ENCODE measurements around the gene A2ML1.

The A2ML1 gene

DNA sequence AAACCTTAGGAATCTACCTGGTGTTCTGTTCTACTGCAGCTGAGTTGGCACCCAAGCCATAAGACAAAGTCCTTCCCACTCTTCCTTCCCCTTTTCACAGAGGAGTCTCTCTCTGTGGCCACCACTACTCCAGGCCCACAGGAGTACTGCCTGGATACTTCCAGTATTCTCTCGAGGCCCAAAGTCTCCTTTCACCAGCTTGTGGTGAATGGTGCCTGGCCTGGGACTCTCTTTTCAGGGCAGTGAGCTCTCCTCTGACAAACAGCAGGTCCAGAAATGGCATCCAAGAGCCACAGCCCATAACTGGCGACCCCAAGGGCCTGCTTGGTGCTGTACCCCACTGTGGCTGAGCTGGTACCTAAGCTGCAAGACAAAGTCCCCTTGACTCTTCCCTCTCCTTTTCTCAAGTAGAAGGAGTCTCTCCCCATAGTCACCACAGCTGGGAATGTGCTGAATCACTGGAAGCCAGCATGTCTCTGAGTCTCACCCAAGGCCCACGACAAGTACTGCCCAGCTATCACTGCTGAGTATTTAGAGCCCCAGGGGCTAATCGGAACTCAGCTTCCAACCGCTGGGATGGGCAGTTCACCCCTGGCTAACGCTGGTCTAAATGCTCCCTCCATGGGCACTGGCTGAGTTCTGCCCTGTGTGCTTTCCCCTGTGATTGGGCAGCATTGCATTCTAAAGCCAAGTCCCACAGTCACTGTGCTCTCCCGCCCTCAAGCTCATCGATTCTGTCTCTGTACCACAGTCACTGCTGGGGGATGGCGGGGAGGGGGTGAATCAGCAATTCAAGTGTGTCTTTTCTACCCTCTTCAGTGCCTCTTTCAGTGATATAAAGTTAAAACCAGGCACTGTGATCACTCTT, 6.1 kb downstream of the A2ML1 start:
- Mint-ChIP-seq H3K27ac (no peak overlapping the region), H3K9me3 (no peaks in the 10 kb centered on the region), H3K27me3 (peaks cover 23% of the 10 kb centered on the region), H3K4me1 (no peaks in the 10 kb centered on the region), H3K4me3 (no peak overlapping the region), H3K36me3 (no peaks in the 10 kb centered on the region)
- CTCF ChIA-PET = no interaction called here
- DNase-seq = no peak

DNA sequence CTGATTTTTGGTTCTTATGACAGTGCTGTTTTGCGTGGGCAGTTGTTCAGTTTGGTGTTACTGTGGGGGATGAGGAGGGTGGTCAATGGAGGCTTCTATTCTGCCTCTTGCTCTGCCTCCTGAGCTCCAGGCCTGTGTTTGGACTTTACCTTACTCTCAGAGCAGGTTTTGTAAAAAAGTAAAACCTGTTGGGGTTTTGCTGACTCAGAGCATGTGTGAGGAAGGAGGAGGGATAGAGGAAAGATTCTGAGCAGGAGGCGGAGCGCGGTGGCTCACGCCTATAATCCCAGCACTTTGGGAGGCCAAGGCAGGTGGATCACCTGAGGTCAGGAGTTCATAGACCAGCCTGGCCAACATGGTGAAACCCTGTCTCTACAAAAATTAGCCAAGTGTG, 6.7 kb downstream of the A2ML1 start:
- no peak overlapping the region for H3K27ac Mint-ChIP-seq

GRCh38 chr12:8829621-8830020, 7.2 kb downstream of the A2ML1 start:
- no peaks in the 10 kb centered on the region for H3K36me3 Mint-ChIP-seq
- no peaks in the 10 kb centered on the region for H3K9me3 Mint-ChIP-seq
- DNase-seq = no peak
- no peak overlapping the region for H3K4me3 Mint-ChIP-seq
- H3K27me3 Mint-ChIP-seq = peaks cover 20% of the 10 kb centered on the region
- H3K27ac Mint-ChIP-seq = no peak overlapping the region
- H3K4me1 Mint-ChIP-seq = no peaks in the 10 kb centered on the region
- CTCF ChIA-PET = no interaction called here

More for the DNA sequence above, 6.7 kb downstream of the A2ML1 start:
- CTCF ChIA-PET = no interaction called here
- DNase-seq = no peak
- H3K27me3 Mint-ChIP-seq = peaks cover 18% of the 10 kb centered on the region
- no peaks in the 10 kb centered on the region for H3K9me3 Mint-ChIP-seq
- H3K4me3 Mint-ChIP-seq = no peak overlapping the region
- no peaks in the 10 kb centered on the region for H3K36me3 Mint-ChIP-seq
- no peaks in the 10 kb centered on the region for H3K4me1 Mint-ChIP-seq

GRCh38 chr12:8831116-8831515, 8.7 kb downstream of the A2ML1 start:
- no peak for DNase-seq
- Mint-ChIP-seq H3K4me1 (no peaks in the 10 kb centered on the region), H3K27me3 (peaks cover 23% of the 10 kb centered on the region), H3K9me3 (no peaks in the 10 kb centered on the region), H3K4me3 (no peak overlapping the region), H3K27ac (no peak overlapping the region), H3K36me3 (no peaks in the 10 kb centered on the region)
- CTCF ChIA-PET = interaction anchor here (1.3 kb wide), 1 partner anchor 29 kb away, joined by 5 read pairs; no protein-coding TSS in a partner anchor

DNA sequence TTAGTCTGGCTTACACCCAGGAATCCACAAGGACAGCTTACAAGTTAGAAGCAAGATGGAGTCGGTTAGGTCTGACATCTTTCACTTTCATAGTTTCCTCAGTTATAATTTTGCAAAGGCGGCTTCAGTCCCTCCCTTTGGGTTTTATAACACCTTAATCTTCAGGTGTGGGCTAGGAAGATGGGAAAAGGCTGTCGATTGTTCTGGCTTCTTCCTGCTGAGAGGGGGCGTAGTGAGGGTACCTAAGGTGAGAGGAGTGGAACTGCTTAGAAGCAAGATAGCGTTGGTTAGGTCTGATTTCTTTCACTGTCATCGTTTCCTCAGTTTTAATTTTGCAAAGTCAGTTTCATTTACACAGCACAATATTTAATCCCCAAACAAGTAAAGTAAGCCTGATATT, 10.1 kb downstream of the A2ML1 start:
- no peaks in the 10 kb centered on the region for H3K9me3 Mint-ChIP-seq
- H3K36me3 Mint-ChIP-seq = no peaks in the 10 kb centered on the region
- CTCF ChIA-PET = interaction anchor here (0.7 kb wide), 1 partner anchor 42 kb away, joined by 3 read pairs; no protein-coding TSS in a partner anchor
- peaks cover 14% of the 10 kb centered on the region for H3K27me3 Mint-ChIP-seq
- H3K4me3 Mint-ChIP-seq = no peak overlapping the region
- DNase-seq = no peak
- no peaks in the 10 kb centered on the region for H3K4me1 Mint-ChIP-seq
- no peak overlapping the region for H3K27ac Mint-ChIP-seq

- H3K4me3 Mint-ChIP-seq = no peak overlapping the region
- H3K9me3 Mint-ChIP-seq = no peaks in the 10 kb centered on the region
- no peak overlapping the region for H3K27ac Mint-ChIP-seq
- no peaks in the 10 kb centered on the region for H3K36me3 Mint-ChIP-seq
- H3K27me3 Mint-ChIP-seq = peaks cover 6% of the 10 kb centered on the region
- no peaks in the 10 kb centered on the region for H3K4me1 Mint-ChIP-seq
- no peak for DNase-seq
- CTCF ChIA-PET = no interaction called here
Measured at GRCh38 chr12:8834230-8834629, 11.8 kb downstream of the A2ML1 start.

- no peaks in the 10 kb centered on the region for H3K4me1 Mint-ChIP-seq
- H3K4me3 Mint-ChIP-seq = no peak overlapping the region
- peaks cover 10% of the 10 kb centered on the region for H3K27me3 Mint-ChIP-seq
- DNase-seq = no peak
- no peaks in the 10 kb centered on the region for H3K36me3 Mint-ChIP-seq
- no peaks in the 10 kb centered on the region for H3K9me3 Mint-ChIP-seq
- H3K27ac Mint-ChIP-seq = no peak overlapping the region
- CTCF ChIA-PET = interaction anchor here (1.4 kb wide), 1 partner anchor 23 kb away, joined by 3 read pairs; no protein-coding TSS in a partner anchor
Measured at GRCh38 chr12:8837291-8837690, 14.9 kb downstream of the A2ML1 start.

GRCh38 chr12:8840321-8840720, 17.9 kb downstream of the A2ML1 start:
- H3K36me3 Mint-ChIP-seq = no peaks in the 10 kb centered on the region
- no peak overlapping the region for H3K27ac Mint-ChIP-seq
- CTCF ChIA-PET = interaction anchor here (1.5 kb wide), 1 partner anchor 209 kb away, joined by 3 read pairs; no protein-coding TSS in a partner anchor
- H3K4me1 Mint-ChIP-seq = no peaks in the 10 kb centered on the region
- H3K27me3 Mint-ChIP-seq = peaks cover 8% of the 10 kb centered on the region
- H3K4me3 Mint-ChIP-seq = no peak overlapping the region
- no peaks in the 10 kb centered on the region for H3K9me3 Mint-ChIP-seq
- DNase-seq = no peak

DNA sequence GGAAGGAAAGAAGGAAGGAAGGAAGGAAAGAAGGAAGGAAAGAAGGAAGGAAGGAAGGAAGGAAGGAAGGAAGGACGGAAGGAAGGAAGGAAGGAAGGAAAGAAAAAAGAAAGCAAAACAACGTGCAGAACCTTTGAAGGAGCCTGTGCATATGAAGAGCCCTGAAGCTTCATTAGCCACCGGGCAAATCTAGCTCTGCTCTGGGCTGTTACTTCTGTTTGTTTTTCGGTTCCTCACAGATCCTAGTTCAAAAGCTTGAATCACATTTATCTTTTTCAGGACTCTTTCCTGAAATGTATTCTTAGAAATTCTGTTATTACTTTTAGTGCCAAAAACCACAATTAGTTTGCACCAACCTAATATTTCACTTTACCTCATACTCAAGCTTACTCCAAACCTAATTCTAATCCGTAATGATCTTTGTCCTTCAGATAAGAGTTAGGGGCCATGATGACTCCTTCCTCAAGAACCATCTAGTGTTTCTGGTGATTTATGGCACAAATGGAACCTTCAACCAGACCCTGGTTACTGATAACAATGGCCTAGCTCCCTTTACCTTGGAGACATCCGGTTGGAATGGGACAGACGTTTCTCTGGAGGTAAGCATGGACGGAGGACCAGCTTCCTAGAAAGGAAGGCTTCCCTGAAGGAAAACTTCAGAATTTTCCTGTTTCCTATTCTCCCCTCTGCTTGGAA, 18.7 kb downstream of the A2ML1 start:
- no peaks in the 10 kb centered on the region for H3K4me1 Mint-ChIP-seq
- H3K27ac Mint-ChIP-seq = no peak overlapping the region
- CTCF ChIA-PET = interaction anchor here (1.5 kb wide), 1 partner anchor 208 kb away, joined by 3 read pairs; no protein-coding TSS in a partner anchor
- H3K9me3 Mint-ChIP-seq = no peaks in the 10 kb centered on the region
- H3K27me3 Mint-ChIP-seq = peaks cover 8% of the 10 kb centered on the region
- no peak overlapping the region for H3K4me3 Mint-ChIP-seq
- no peaks in the 10 kb centered on the region for H3K36me3 Mint-ChIP-seq
- no peak for DNase-seq

GRCh38 chr12:8841778-8842177, 19.4 kb downstream of the A2ML1 start:
- H3K27ac Mint-ChIP-seq = peak overlapping the region; percentile 17
- H3K9me3 Mint-ChIP-seq = no peaks in the 10 kb centered on the region
- CTCF ChIA-PET = interaction anchor here (1.5 kb wide), 1 partner anchor 208 kb away, joined by 3 read pairs; no protein-coding TSS in a partner anchor
- H3K4me3 Mint-ChIP-seq = no peak overlapping the region
- no peaks in the 10 kb centered on the region for H3K36me3 Mint-ChIP-seq
- DNase-seq = no peak
- H3K27me3 Mint-ChIP-seq = peaks cover 8% of the 10 kb centered on the region
- H3K4me1 Mint-ChIP-seq = no peaks in the 10 kb centered on the region

GRCh38 chr12:8844665-8845064, 22.2 kb downstream of the A2ML1 start:
- no peaks in the 10 kb centered on the region for H3K4me1 Mint-ChIP-seq
- no peak for DNase-seq
- no peak overlapping the region for H3K27ac Mint-ChIP-seq
- H3K27me3 Mint-ChIP-seq = peaks cover 16% of the 10 kb centered on the region
- no peak overlapping the region for H3K4me3 Mint-ChIP-seq
- CTCF ChIA-PET = no interaction called here
- no peaks in the 10 kb centered on the region for H3K9me3 Mint-ChIP-seq
- H3K36me3 Mint-ChIP-seq = no peaks in the 10 kb centered on the region

GRCh38 chr12:8846305-8846704, 23.9 kb downstream of the A2ML1 start:
- Mint-ChIP-seq H3K9me3 (no peaks in the 10 kb centered on the region), H3K4me3 (no peak overlapping the region), H3K27ac (no peak overlapping the region), H3K4me1 (no peaks in the 10 kb centered on the region), H3K36me3 (no peaks in the 10 kb centered on the region), H3K27me3 (peaks cover 12% of the 10 kb centered on the region)
- CTCF ChIA-PET = no interaction called here
- DNase-seq = no peak

DNA sequence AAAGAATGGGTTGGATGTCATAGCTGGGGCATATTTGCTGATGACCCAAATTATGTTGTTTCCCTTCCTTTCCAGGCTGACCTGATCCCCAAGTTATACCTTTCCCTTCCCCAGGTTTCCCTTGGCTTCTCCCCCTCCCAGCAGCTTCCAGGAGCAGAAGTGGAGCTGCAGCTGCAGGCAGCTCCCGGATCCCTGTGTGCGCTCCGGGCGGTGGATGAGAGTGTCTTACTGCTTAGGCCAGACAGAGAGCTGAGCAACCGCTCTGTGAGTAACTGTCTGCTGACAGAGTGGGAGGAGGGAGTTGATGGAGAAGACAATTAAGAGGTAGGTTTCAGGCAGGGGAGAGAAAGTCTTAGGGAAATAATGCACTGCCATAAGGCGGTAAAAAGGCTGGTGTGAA, 25.0 kb downstream of the A2ML1 start:
- CTCF ChIA-PET = no interaction called here
- H3K4me3 Mint-ChIP-seq = no peak overlapping the region
- no peak for DNase-seq
- H3K9me3 Mint-ChIP-seq = no peaks in the 10 kb centered on the region
- H3K36me3 Mint-ChIP-seq = no peaks in the 10 kb centered on the region
- H3K27me3 Mint-ChIP-seq = peaks cover 12% of the 10 kb centered on the region
- no peaks in the 10 kb centered on the region for H3K4me1 Mint-ChIP-seq
- no peak overlapping the region for H3K27ac Mint-ChIP-seq

DNA sequence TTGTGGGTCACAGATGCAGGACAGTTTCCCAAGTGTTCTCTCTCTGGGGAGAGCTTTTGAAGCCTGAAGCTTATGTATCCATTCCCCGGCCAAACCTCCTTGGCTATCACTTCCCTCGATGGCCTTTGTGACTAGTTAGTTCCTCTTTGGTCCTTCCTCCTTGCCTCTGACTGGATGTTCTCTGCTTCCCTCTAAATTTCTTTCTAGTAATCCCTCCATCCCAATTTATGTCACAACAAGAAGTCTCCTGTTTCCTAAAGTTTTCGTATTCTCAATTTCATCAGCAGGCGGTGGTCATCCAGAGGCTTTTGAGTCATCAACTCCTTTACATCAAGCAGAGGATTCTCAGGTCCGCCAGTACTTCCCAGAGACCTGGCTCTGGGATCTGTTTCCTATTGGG, 27.5 kb downstream of the A2ML1 start:
- no peak for DNase-seq
- Mint-ChIP-seq H3K4me3 (no peak overlapping the region), H3K4me1 (no peaks in the 10 kb centered on the region), H3K9me3 (no peaks in the 10 kb centered on the region), H3K27me3 (peaks cover 9% of the 10 kb centered on the region), H3K36me3 (no peaks in the 10 kb centered on the region), H3K27ac (no peak overlapping the region)
- CTCF ChIA-PET = interaction anchor here (0.5 kb wide), 1 partner anchor 140 kb away, joined by 3 read pairs; no protein-coding TSS in a partner anchor

- CTCF ChIA-PET = no interaction called here
- DNase-seq = no peak
- no peaks in the 10 kb centered on the region for H3K4me1 Mint-ChIP-seq
Measured at GRCh38 chr12:8852119-8852518, 29.7 kb downstream of the A2ML1 start.

More at GRCh38 chr12:8852119-8852518, 29.7 kb downstream of the A2ML1 start:
- Mint-ChIP-seq H3K27ac (no peak overlapping the region), H3K27me3 (peaks cover 9% of the 10 kb centered on the region), H3K9me3 (no peaks in the 10 kb centered on the region), H3K36me3 (no peaks in the 10 kb centered on the region), H3K4me3 (no peak overlapping the region)

Measured in activated naive CD4-positive, alpha-beta T cell treated with anti-CD3 and anti-CD28 coated beads, Interleukin-2, amount 10 ng/mL, durations not matched to agents 7 days and 5 days (primary cell).